ENCODE results near the gene ARL6IP5.
A peak's percentile ranks its signal among the peaks of the same experiment; 100 is the strongest.

ARL6IP5 gene

DNA sequence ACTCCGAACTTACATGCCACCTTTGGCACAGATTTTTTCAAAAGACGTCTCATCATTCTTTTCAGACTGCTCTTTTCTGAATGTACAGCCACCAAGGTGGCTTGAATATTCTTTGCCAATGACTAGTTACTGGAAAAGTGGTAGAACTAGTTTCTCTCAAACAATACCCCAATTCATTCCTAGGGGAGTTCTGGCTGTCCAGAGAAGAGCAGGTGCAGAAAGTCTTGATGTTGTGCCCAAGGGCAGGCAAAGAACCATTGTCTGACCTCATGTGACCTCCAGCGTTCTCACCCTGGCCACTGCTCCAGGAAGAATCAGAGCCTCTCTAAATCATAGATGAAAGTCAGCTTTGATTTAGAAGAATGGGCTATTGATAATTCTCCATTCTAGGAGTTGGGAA lies 32.2 kb downstream of the ARL6IP5 start:
- no peak for DNase-seq (ENCODE audit: low spot score)

DNA sequence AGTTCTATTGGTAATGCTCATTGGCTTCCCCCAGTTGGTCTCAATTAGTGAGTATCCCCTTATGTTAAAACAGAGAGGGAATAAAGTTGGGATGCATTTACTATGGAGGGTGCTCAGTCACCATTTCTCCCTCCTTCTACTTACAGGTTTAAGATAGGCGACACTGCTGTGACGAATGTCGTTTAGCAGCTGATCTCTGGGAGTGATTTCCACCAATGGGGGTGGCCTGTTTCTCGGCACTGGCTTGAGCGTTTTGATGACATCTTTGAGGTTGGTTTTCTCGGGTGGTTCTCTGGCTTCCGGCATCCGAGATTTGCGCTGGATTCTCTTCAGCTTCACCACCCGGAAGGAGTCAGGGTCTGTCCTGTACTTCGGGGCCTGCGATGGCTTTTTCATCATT lies 33.8 kb downstream of the ARL6IP5 start:
- DNase-seq (ENCODE audit: low spot score), result no peak

DNA sequence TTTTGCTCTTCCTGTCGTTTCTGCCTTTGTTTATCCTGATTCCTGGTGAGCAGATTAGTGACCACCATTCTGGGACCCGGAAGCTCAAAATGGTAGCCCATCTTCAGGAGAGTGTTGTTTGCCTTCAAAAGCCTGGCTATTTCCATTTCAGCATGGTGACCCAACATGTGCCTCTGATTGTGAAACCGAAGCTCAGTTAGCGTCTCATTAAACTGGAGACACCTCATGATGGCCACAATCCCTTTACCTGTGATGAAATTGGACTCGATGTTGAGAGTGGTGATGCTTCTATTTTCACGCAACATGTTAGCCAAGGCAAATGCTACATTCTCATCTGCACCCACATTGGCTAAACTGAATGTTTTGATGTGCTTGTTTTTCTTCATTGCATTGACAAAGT lies 34.4 kb downstream of the ARL6IP5 start:
- DNase-seq (ENCODE audit: low spot score), result no peak

DNA sequence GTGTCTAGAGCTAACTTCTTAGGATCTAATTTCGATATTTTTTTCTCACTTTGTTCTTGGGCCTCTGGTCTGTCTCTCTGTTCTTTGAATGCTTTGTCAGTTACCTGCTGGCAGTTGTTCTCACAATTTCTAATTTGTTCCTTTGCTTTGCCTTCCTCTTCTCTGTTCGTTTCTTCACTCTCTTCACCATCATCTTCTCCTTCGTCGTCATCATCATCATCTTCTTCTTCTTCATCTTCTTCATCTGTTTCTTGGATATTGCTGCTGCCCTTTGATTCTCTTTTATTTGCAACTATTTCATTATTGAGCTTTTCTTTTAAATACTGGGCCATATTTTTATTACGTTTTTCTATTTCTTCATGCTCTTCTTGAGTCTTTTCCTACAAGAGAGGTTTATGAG lies 34.9 kb downstream of the ARL6IP5 start:
- DNase-seq (ENCODE audit: low spot score), result no peak

DNA sequence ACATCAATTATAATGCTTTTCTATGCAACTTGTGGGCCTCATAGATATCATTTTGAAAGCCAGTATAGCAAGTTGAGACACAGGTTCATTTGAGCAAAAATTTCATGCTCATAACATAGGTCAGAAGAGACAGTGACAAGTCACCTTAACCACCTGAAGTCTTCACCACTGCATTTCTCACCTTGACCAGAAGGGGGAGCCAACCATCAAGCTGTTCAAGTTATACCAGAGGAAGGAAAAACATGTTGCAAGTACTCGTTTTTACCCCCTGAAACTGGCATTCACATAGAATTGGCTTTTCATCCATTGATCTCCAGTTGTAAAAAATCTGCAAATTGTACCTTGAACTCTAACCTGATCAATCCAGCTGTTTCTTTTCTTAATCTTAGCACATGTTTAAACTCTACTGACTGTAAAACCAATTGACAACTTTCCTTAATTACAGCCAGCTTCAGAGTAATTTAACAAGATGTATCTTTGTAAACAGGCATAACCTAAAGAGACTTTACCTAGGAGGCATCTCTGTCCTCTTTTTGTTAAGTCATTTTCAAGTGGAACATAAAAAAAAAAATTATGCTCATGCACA lies 36.2 kb downstream of the ARL6IP5 start:
- DNase-seq (ENCODE audit: low spot score), result peak; percentile 51

DNA sequence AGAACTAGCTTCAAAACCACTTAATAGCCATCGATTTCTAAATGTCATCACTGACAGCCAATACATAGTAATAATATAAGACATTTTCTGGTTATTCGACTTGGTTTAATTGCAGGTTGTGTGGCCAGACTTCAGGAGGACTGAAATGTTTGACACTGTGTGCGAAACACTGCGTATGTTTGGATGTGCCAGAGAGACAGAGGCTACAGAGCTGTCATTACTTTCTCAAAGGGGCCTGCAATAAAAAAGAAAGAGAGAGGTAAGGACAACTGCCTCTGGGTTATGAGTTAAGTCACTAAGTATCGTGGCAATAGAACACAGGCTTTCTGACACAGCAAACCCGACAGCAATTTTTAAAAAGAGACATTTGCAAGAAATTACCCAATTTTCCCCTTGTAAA lies 36.8 kb downstream of the ARL6IP5 start:
- DNase-seq (ENCODE audit: low spot score), result no peak

DNA sequence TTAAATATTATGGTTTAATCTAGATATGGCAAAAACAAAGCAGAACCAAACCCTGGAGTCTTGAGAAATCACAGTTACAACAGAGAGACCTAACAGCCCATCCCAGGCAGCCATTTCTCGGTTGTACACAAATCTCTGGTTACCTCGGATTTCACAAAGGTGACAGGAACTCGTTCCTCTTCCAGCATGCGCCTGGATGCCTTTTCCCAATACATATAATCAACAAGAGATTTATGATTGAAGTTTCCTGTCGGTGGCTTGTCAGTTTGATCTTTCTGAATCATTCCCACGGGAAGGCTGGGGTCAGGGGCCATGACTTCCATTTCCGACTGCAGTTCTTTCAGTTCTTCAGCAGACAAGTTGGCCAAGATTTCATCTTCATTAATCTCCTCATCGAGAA lies 37.2 kb downstream of the ARL6IP5 start:
- no peak for DNase-seq (ENCODE audit: low spot score)

DNA sequence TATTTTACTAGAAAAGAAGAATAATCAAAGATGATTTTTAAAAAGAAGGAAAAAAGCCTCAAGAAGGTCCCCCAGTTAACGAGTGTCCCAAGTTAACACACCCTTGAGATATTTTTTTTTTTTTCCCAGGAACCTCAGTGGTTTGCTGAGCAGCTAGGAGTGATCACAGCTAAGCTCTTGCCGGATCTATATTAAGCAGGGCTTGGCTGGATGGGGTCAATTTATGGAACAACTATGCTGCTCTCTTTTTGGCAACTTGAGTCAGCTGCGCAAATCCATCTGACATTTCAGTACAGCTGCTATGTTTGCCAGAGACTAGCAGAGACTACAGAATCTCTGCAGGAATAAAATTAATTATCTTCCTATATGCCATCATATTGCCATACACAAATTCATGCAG lies 37.7 kb downstream of the ARL6IP5 start, which contains the start of gene LMOD3:
Gene LMOD3, minus strand, starts transcription at position 193 of the 400 bp plus-strand sequence. CDS start 209 bp downstream, outside the sequence.
- DNase-seq (ENCODE audit: low spot score), result no peak

DNA sequence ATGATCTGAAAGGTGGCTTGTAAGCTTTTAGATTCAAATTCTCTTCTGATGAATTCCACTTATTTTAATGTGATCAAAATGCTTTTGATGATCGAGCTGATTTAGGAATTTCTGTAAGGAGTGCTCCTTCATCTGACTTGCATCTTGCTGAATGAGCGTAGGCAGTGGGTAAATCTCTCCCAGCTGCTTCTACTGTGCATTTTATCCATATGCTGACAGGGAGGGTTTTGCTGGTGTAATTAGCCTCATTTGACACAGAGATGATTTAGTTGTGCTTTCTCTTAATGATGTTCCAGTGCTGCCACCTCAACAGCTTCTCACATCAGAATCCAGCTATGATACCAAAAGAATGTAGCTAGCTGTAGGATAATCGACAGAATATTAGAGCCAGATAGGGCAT lies 41.5 kb downstream of the ARL6IP5 start:
- no peak for DNase-seq (ENCODE audit: low spot score)

DNA sequence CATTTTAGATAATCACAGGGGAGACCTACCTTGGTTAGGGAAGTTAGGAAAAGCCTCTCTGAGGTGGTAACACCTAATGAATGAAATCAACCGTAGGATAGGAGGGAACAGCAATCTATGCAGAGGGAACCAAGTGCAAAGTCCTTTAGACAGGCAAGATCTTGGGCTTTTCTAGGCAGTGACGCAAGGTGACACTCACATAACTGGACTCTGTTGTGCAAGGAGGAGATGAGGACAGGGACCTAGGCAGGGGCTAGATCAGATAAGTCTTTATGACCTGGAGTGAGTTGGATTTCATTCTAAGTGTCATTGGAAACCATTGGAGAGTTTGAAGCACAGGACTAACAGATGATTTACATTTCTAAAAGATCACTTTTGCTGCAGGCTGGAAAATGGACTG lies 42.3 kb downstream of the ARL6IP5 start:
- no peak for DNase-seq (ENCODE audit: low spot score)

DNA sequence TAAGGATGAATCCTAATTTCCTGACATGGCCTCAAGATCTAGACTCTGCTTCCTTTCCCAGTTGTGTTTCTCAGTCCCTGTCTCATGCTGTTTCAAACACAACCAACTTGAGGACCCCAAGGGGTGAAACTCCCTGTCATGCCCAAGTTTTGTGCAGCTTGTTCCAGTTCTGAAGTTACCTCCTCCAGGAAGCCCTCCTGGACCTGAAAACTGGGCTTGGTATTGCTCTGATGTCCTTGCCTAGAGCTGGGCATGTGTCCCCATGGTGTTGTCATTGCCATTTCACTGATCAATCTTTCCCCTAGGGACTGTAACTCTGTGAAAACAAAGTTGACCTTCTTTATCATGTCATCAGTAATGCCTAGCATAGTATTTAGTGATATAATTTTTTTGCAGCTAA lies 43.8 kb downstream of the ARL6IP5 start:
- no peak for DNase-seq (ENCODE audit: low spot score)

DNA sequence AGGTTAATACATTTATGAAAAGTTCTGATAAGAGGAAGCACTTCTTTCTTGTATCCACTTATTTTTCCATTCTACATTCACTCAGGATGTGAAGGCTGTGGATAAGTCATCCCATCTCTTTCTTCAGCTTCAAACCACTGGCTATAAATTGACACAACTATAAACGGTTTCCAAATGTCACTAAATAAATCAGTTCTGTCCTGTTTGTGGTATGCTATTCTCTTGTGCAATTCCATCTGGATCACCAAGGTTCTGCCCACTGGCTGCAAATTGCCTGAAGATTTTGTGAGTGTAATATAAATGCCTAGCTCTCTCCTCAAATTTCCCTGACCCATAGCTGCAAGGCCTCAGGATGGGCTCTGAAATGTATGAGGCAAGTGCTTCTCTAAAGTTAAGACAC lies 44.8 kb downstream of the ARL6IP5 start:
- DNase-seq (ENCODE audit: low spot score), result no peak

DNA sequence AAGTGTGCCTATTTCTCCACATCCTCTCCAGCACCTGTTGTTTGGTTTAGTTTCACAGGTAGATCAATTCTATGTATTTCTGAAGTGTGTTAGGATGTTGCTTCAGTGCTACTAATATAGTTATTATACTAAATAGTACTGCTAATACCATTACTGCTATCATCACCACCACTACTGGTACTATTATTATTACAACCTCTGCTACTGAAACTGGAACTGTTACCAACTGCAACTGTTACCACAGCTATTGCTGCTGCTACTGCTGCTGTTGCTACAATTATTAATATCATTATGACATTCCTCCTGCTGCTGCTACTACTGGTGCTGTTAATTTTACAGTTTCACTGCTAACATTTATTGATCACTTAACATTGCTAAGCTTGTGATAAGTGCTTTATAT lies 46.0 kb downstream of the ARL6IP5 start:
- DNase-seq (ENCODE audit: low spot score), result no peak

DNA sequence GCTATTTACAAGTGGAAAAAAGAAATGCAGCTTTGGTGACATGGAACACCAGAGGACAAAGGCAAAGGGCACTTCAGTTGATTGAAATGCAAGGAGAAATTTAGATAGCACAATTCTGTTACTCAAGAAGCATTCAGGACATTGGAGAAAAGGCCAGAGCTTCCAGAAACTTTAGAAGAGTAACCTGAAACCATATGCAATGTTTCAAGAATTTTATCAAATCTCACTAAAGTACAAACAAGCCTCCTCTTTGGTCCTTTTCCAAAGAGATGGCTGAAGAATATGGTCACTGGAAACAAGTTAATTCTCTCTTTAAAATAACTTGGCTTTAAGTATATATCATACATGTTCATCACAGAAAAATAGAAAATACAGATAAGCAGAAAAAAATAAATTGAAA lies 52.3 kb downstream of the ARL6IP5 start:
- no peak for DNase-seq (ENCODE audit: low spot score)

DNA sequence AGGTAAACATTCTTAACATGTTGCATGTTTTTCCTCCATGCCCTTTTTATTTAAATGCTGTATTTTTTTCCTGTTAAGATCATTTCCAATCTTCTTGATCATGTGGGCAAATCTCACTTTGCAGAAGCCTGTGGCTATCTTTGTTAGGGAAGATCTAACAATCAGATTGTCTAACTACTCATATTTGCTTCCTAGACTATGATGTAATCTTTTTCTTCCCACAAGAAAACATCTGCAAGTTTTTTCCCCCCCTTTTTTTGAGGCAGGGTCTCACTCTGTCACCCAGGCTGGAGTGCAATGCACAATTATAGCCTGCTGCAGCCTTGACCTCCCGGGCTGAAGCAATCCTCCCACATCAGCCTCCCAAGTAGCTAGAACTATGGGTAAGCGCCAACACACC lies 52.7 kb downstream of the ARL6IP5 start:
- DNase-seq (ENCODE audit: low spot score), result no peak

DNA sequence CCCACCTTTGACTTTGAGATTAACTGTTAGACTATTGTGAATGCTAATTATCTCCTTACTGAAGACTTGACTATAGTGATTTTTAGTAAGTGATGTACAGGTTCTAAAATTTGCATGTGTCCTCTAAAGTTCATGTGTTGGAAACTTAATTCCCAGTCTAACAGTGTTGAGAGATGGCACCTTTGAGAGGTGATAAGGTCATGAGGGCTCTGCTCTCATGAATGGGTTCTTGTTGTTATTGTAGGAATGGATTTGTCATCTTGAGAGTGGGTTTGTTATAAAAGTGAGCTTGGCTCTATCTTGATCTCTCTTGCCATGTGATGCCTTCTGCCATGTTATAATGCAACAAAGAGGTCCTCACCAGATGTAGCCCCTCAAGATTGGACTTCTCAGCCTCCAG lies 56.6 kb downstream of the ARL6IP5 start:
- DNase-seq (ENCODE audit: low spot score), result no peak

DNA sequence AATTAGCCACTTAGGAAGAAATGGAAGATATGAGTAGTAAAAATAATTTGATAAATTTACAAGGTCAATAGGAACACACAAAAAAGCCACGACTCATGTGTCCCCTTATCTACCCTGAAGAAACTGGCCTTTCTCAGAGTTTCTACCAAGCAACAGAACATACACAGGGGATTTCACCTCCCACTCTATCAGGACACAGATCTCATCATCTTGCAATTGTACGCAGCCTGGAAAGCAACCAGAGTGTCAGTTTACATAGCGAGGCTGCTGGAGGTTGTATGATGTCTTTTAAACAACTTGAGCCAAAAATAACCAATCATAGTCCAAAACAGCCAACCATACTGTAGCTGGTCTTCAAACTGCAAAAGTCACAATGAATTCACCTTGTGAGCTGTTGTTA lies 57.4 kb downstream of the ARL6IP5 start:
- DNase-seq (ENCODE audit: low spot score), result no peak

DNA sequence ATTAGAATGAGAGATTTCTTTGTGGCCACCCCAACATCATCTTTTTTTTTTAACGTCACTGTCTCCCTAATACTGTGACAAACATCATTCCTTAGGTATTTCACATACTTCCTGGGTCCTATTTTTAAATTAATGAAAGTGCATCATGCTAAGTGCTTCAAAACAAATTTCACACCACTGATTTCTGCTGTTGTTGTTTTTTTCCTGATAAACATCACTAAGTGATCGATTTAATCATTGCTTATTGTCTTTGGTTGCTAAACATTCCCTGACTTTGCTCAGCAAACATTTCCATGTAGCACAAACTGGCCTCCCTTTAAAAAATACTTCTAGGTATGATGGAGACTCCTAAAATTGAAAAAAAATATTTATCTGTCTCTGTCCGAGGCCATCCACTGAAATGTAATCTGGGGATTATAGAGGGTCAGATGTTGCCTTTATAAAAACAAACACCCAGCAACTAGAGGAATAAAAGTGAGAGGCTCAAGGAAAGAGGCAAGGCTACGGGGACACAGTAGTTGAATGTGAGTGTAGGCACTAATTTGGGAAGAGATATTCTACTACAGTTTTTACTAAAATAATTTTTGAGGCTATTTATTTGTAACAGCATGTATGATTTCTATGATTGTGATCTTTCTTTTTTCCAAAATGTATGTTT lies 58.2 kb downstream of the ARL6IP5 start:
- DNase-seq (ENCODE audit: low spot score), result no peak

DNA sequence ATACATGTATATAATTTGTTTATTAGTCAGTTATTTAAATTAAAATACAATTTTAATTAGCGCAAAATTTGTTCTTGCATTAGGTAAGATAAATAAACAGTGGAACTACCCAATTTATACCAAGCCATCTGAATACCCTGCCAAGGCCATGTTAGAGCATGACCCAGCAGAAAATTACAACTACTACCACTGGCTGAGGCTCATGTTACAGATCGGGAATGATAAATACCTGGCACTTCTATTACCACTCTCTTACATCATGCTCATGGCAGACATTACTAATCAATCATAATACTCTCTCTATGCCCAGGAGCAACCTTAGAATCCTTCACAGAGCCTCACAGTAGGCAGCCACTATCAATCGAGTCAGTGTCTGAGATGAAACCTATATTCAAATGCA lies 58.9 kb downstream of the ARL6IP5 start:
- no peak for DNase-seq (ENCODE audit: low spot score)

DNA sequence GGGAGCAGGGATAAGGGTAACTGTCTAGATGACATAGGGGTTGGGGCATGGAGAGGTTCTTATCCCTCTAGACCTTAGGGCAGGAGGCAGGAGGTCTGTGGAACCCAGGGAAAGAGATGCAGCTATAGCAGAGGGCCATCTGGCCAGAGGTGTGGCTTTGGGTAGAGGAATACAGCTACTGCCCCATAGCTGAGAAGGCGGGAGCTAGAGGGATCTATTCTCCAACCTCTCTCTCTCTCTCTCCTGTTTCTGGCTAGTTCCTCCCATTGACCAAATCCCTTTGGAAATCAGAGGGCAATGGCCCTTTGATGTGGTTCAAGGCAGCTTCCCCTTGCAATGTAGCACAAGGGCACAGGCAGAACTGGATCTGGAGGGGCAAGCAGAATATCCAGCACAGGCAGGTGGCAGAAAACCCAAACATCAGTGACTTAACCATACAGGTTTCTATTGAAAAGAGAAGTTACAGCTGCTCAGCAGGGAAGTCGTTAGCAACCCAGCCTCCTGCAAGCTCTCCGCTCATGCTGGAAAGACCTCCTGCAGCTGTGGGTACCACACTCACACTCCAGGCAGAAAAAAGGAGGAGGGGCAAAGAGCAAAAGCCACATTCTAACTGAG lies 60.0 kb downstream of the ARL6IP5 start:
- no peak for DNase-seq (ENCODE audit: low spot score)

DNA sequence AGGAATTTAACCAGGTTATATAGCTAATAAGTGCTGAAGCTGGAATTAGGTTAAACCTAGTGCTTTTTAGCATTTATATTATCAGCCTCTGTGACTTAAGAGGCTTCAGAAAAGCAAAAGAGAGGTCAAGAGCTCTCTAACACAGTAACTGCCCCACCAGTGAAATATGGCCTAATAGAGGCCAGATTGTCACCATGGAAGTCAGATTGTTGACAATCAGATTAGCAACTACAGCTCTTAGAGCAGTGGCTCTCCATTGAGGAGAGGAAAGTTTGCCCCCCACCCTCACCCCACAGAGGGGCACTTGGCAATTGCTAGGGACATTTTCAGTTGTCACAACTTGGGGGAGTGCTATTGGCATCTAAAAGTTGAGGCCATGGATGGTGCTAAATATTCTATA lies 61.0 kb downstream of the ARL6IP5 start:
- DNase-seq (ENCODE audit: low spot score), result no peak

DNA sequence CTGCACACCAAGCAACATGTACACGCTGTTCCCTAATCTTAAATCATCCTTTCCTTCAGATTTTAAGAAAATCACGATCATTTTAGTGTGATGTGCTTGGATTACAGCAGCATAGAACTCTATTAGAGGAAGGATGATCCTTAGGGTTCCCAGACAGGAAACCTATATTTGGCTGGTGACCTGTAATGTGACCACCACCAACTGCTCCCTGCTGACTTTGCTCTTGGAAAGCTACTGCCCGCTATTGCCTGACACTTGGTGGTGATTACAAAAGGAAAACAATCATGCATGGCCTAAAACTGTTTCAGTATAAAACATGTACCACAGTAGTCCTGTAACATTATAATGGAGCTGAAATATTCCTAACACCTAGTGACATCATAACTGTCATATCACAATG lies 64.8 kb downstream of the ARL6IP5 start:
- DNase-seq (ENCODE audit: low spot score), result no peak
